Osteoblast (primary cell): ENCODE data around the gene TNPO3. TPM values are rescaled to one million over a fixed set of nuclear protein-coding genes. Genes with fewer than 3 reads are reported as not detected.
A peak's percentile ranks its signal among the peaks of the same experiment; 100 is the strongest.
"Not testable (repeated sequence)": the region's sequence is repeated elsewhere in the genome, so short reads cannot be mapped to it uniquely, and the experiment has no call there.

ENCODE experiments used
- DNase-seq: peaks from one replicate; pipeline ENCODE4 v3.0.0; 2011; ENCODE audit warnings: low spot score, mixed read lengths; ENCODE audit not compliant: insufficient read length; ENCODE audit errors: missing footprints
- H2AFZ ChIP-seq: 2 replicates; pipeline ENCODE4 v1.6.0; 2011; ENCODE audit warnings: mild to moderate bottlenecking, low read length
- H3K27ac ChIP-seq: 2 replicates; pipeline ENCODE4 v1.5.1; 2011; ENCODE audit warnings: mild to moderate bottlenecking, low read depth, low read length, moderate library complexity
- H3K27me3 ChIP-seq: 2 replicates; pipeline ENCODE4 v1.6.0; 2012; ENCODE audit warnings: mild to moderate bottlenecking, control low read depth, inconsistent platforms, low read length, moderate library complexity; ENCODE audit not compliant: insufficient read depth
- H3K36me3 ChIP-seq: 2 replicates; pipeline ENCODE4 v1.5.1; 2011; ENCODE audit warnings: mild to moderate bottlenecking, low read length, control low read depth, moderate library complexity; ENCODE audit not compliant: insufficient read depth
- H3K4me1 ChIP-seq: 2 replicates; pipeline ENCODE4 v1.5.1; 2011; ENCODE audit warnings: mild to moderate bottlenecking, low read length, control low read depth, moderate library complexity; ENCODE audit not compliant: insufficient read depth
- H3K4me2 ChIP-seq: 2 replicates; pipeline ENCODE4 v1.6.0; 2011; ENCODE audit warnings: mild to moderate bottlenecking, low read length; ENCODE audit not compliant: insufficient read depth
- H3K4me3 ChIP-seq: fragments of 200-600 bp; sonication (generic); 3 replicates; pipeline ENCODE4 v1.5.1; 2012; ENCODE audit warnings: mild to moderate bottlenecking, low read length, inconsistent platforms; ENCODE audit not compliant: insufficient read depth
- H3K79me2 ChIP-seq: 2 replicates; pipeline ENCODE4 v1.6.0; 2012; ENCODE audit warnings: mild to moderate bottlenecking, low read length, control low read depth, inconsistent platforms; ENCODE audit not compliant: insufficient read depth
- H3K9me3 ChIP-seq: 2 replicates; pipeline ENCODE4 v1.5.1; 2011; ENCODE audit warnings: low read depth, low read length, control low read depth
- H4K20me1 ChIP-seq: 2 replicates; pipeline ENCODE4 v1.6.0; 2012; ENCODE audit warnings: mild to moderate bottlenecking, low read length, control low read depth; ENCODE audit not compliant: insufficient read depth
- CTCF ChIP-seq: IDR thresholded peaks from 2 replicates; pipeline ENCODE4 v1.5.1; 2011; ENCODE audit warnings: mild to moderate bottlenecking, low read depth, low read length, moderate library complexity; ENCODE audit errors: extremely low read depth
- total RNA-seq: library from RNA; depleted of rRNA; stranded (reverse); fragments of >200 nt; gene quantifications from 2 replicates; pipeline ENCODE4 v1.2.3, GENCODE V29; 2012

Gene TNPO3
- total RNA-seq, 1 donor: 56.1 TPM

DNA sequence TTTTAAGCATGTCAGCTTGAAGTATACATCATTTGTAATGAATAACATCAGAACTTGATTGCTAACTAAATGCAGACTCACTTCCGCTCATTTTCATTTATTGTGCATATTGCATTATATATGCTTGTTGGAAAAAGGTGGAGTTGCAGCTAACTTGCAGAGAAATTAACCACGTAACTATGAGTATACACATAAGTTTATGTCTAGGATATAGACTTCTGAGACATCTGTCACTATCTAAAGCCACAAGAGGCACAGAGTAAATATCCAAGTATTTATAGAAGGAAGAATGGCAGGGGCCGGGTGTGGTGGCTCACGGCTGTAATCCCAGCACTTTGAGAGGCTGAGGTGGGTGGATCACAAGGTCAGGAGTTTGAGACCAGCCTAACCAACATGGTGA is 47.3 kb downstream of the TNPO3 start:
- Histone ChIP-seq H3K4me1 (no peaks in the 10 kb centered on the region), H3K27me3 (no peaks in the 10 kb centered on the region), H3K27ac (no peak overlapping the region), H2AFZ (no peak overlapping the region), H3K36me3 (peaks cover 26% of the 10 kb centered on the region), H3K9me3 (no peaks in the 10 kb centered on the region), H3K79me2 (peaks cover 33% of the 10 kb centered on the region), H3K4me2 (no peak overlapping the region), H3K4me3 (no peak overlapping the region), H4K20me1 (peaks cover 4% of the 10 kb centered on the region)
- no peak for TF ChIP-seq CTCF
- no peak for DNase-seq

- Histone ChIP-seq H3K36me3 (peaks cover 26% of the 10 kb centered on the region), H3K4me3 (no peak overlapping the region), H3K79me2 (peaks cover 30% of the 10 kb centered on the region), H3K9me3 (no peaks in the 10 kb centered on the region), H4K20me1 (peaks cover 4% of the 10 kb centered on the region), H3K4me1 (no peaks in the 10 kb centered on the region), H3K27me3 (no peaks in the 10 kb centered on the region), H2AFZ (no peak overlapping the region), H3K4me2 (no peak overlapping the region), H3K27ac (peak overlapping the region; percentile 28)
- peak; percentile 18 for DNase-seq
- no peak for TF ChIP-seq CTCF
These were observed 48.1 kb downstream of the TNPO3 start for GRCh38 chr7:129006636-129007414.

GRCh38 chr7:129005186-129005585 is 49.7 kb downstream of the TNPO3 start:
- Histone ChIP-seq H3K4me3 (no peak overlapping the region), H3K36me3 (peaks cover 40% of the 10 kb centered on the region), H3K9me3 (no peaks in the 10 kb centered on the region), H3K27ac (no peak overlapping the region), H3K4me2 (no peak overlapping the region), H3K27me3 (no peaks in the 10 kb centered on the region), H4K20me1 (peaks cover 4% of the 10 kb centered on the region), H3K79me2 (peaks cover 25% of the 10 kb centered on the region), H3K4me1 (no peaks in the 10 kb centered on the region), H2AFZ (no peak overlapping the region)
- DNase-seq: no peak
- no peak for TF ChIP-seq CTCF

DNA sequence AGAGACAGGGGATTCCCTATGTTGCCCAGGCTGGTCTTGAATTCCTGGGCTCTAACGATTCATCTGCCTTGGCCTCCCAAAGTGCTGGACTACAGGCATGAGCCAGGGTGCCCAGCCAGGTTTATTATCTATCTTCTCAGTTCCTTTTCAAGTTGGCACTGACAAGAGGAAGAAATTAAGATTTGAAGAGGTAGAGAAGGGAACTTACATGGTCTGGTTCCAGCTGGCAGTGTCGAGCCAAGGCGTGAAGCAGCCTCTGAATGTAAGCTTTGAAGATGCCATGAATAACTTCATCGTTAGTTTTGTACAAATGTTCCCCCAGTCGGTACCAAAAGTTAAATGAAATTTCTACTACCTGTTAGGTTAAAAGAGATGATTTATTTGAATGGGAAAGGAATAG is 57.7 kb downstream of the TNPO3 start:
- Histone ChIP-seq H3K27me3 (no peaks in the 10 kb centered on the region), H3K9me3 (no peaks in the 10 kb centered on the region), H3K4me3 (no peak overlapping the region), H3K79me2 (peaks cover 3% of the 10 kb centered on the region), H3K4me2 (no peak overlapping the region), H4K20me1 (no peaks in the 10 kb centered on the region), H3K36me3 (peaks cover 52% of the 10 kb centered on the region), H2AFZ (no peak overlapping the region), H3K4me1 (peaks cover 2% of the 10 kb centered on the region), H3K27ac (no peak overlapping the region)
- no peak for DNase-seq
- no peak for TF ChIP-seq CTCF

- not testable (repeated sequence) for H4K20me1 ChIP-seq, DNase-seq, H3K4me1 ChIP-seq, H3K27me3 ChIP-seq, H3K79me2 ChIP-seq, H3K9me3 ChIP-seq, H2AFZ ChIP-seq, H3K4me2 ChIP-seq, H3K4me3 ChIP-seq, H3K27ac ChIP-seq
- peaks cover 49% of the 10 kb centered on the region for H3K36me3 ChIP-seq
These were observed 60.4 kb downstream of the TNPO3 start for GRCh38 chr7:128994560-128994959.
